ENCODE measurements around the gene KHDC4. TPM values are rescaled to one million over a fixed set of nuclear protein-coding genes. Genes with fewer than 3 reads are reported as not detected.
A peak's percentile ranks its signal among the peaks of the same experiment; 100 is the strongest.

KHDC4 gene
- total and polyA plus RNA-seq, 2 of the 13 experiments (the other 11 are each of a cell fraction or from before 2014, with no cell fraction given): 33.5 to 92.0 TPM

DNA sequence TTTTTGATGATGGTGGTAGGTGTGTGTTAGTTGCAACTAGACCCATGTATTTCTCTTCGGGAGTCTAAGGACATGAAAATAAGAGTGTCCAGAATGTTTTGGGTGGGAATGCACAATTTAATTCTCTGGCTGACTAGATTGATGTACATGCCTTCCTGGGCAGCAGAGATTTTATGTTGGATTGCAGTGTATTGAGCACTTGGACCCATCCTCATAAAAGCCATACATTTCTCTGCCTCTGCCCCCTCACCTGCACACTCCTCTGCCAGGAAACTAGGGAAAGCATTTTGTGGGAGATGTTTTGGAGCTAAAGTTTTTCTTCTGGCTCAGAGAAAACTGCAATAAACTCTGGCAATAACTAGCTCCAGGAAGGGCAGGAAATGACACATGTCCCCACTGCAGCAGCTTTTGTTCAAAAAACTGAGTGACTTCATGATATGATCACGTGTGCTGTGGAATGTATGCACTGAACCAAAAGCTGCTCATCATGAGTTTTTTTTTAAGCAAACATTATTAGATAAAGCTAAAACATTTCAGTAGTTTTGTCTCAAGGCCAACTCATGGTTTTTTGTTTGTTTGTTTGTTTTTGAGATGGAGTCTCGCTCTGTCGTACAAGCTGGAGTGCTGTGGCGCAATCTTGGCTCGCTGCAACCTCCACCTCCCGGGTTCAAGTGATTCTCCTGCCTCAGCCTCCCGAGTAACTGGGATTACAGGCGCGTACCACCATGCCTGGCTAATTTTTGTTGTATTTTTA lies 40.6 kb downstream of the KHDC4 start (continued):
- TF ChIP-seq ZNF430 (CRISPR knock-in tag; IDR thresholded peaks at IDR 0.05): no peak
- TF ChIP-seq CHD2 (IDR thresholded peaks at IDR 0.05; ENCODE audit: low read depth, low read length): no peak
- TF ChIP-seq, protein P1, sequence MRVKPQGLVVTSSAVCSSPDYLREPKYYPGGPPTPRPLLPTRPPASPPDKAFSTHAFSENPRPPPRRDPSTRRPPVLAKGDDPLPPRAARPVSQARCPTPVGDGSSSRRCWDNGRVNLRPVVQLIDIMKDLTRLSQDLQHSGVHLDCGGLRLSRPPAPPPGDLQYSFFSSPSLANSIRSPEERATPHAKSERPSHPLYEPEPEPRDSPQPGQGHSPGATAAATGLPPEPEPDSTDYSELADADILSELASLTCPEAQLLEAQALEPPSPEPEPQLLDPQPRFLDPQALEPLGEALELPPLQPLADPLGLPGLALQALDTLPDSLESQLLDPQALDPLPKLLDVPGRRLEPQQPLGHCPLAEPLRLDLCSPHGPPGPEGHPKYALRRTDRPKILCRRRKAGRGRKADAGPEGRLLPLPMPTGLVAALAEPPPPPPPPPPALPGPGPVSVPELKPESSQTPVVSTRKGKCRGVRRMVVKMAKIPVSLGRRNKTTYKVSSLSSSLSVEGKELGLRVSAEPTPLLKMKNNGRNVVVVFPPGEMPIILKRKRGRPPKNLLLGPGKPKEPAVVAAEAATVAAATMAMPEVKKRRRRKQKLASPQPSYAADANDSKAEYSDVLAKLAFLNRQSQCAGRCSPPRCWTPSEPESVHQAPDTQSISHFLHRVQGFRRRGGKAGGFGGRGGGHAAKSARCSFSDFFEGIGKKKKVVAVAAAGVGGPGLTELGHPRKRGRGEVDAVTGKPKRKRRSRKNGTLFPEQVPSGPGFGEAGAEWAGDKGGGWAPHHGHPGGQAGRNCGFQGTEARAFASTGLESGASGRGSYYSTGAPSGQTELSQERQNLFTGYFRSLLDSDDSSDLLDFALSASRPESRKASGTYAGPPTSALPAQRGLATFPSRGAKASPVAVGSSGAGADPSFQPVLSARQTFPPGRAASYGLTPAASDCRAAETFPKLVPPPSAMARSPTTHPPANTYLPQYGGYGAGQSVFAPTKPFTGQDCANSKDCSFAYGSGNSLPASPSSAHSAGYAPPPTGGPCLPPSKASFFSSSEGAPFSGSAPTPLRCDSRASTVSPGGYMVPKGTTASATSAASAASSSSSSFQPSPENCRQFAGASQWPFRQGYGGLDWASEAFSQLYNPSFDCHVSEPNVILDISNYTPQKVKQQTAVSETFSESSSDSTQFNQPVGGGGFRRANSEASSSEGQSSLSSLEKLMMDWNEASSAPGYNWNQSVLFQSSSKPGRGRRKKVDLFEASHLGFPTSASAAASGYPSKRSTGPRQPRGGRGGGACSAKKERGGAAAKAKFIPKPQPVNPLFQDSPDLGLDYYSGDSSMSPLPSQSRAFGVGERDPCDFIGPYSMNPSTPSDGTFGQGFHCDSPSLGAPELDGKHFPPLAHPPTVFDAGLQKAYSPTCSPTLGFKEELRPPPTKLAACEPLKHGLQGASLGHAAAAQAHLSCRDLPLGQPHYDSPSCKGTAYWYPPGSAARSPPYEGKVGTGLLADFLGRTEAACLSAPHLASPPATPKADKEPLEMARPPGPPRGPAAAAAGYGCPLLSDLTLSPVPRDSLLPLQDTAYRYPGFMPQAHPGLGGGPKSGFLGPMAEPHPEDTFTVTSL (CRISPR knock-in tag; IDR thresholded peaks at IDR 0.05; ENCODE audit: borderline replicate concordance): peak; percentile 71; the same call in 1 of the 2 replicates
- TF ChIP-seq, protein P2, sequence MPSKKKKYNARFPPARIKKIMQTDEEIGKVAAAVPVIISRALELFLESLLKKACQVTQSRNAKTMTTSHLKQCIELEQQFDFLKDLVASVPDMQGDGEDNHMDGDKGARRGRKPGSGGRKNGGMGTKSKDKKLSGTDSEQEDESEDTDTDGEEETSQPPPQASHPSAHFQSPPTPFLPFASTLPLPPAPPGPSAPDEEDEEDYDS (CRISPR knock-in tag; IDR thresholded peaks at IDR 0.05): peak; percentile 25; the same call in 1 of the 2 replicates
- no peak for TF ChIP-seq ZNF513 (CRISPR knock-in tag; conservative IDR thresholded peaks at IDR 0.05)
- TF ChIP-seq ZMYM3 (CRISPR knock-in tag; IDR thresholded peaks at IDR 0.05): peak; percentile 95
- TF ChIP-seq ZNF713 (CRISPR knock-in tag; IDR thresholded peaks at IDR 0.05): no peak
- TF ChIP-seq, protein P3, sequence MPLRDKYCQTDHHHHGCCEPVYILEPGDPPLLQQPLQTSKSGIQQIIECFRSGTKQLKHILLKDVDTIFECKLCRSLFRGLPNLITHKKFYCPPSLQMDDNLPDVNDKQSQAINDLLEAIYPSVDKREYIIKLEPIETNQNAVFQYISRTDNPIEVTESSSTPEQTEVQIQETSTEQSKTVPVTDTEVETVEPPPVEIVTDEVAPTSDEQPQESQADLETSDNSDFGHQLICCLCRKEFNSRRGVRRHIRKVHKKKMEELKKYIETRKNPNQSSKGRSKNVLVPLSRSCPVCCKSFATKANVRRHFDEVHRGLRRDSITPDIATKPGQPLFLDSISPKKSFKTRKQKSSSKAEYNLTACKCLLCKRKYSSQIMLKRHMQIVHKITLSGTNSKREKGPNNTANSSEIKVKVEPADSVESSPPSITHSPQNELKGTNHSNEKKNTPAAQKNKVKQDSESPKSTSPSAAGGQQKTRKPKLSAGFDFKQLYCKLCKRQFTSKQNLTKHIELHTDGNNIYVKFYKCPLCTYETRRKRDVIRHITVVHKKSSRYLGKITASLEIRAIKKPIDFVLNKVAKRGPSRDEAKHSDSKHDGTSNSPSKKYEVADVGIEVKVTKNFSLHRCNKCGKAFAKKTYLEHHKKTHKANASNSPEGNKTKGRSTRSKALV (CRISPR knock-in tag; IDR thresholded peaks at IDR 0.05): 0 out of 2 replicates have a peak, but pooled peaks have one; percentile 21
- peak; percentile 28; the same call in 1 of the 2 replicates for TF ChIP-seq ETV5 (CRISPR knock-in tag; IDR thresholded peaks at IDR 0.05; ENCODE audit: borderline replicate concordance)
- TF ChIP-seq ZNF12 (CRISPR knock-in tag; IDR thresholded peaks at IDR 0.05): no peak
- TF ChIP-seq, protein P4, sequence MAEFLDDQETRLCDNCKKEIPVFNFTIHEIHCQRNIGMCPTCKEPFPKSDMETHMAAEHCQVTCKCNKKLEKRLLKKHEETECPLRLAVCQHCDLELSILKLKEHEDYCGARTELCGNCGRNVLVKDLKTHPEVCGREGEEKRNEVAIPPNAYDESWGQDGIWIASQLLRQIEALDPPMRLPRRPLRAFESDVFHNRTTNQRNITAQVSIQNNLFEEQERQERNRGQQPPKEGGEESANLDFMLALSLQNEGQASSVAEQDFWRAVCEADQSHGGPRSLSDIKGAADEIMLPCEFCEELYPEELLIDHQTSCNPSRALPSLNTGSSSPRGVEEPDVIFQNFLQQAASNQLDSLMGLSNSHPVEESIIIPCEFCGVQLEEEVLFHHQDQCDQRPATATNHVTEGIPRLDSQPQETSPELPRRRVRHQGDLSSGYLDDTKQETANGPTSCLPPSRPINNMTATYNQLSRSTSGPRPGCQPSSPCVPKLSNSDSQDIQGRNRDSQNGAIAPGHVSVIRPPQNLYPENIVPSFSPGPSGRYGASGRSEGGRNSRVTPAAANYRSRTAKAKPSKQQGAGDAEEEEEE (CRISPR knock-in tag; IDR thresholded peaks at IDR 0.05; ENCODE audit: borderline replicate concordance): no peak
- TF ChIP-seq NCOA2 (CRISPR knock-in tag; IDR thresholded peaks at IDR 0.05): peak; percentile 26; the same call in 1 of the 2 replicates
- TF ChIP-seq ZNF225 (CRISPR knock-in tag; IDR thresholded peaks at IDR 0.05): no peak
- TF ChIP-seq, protein P5, sequence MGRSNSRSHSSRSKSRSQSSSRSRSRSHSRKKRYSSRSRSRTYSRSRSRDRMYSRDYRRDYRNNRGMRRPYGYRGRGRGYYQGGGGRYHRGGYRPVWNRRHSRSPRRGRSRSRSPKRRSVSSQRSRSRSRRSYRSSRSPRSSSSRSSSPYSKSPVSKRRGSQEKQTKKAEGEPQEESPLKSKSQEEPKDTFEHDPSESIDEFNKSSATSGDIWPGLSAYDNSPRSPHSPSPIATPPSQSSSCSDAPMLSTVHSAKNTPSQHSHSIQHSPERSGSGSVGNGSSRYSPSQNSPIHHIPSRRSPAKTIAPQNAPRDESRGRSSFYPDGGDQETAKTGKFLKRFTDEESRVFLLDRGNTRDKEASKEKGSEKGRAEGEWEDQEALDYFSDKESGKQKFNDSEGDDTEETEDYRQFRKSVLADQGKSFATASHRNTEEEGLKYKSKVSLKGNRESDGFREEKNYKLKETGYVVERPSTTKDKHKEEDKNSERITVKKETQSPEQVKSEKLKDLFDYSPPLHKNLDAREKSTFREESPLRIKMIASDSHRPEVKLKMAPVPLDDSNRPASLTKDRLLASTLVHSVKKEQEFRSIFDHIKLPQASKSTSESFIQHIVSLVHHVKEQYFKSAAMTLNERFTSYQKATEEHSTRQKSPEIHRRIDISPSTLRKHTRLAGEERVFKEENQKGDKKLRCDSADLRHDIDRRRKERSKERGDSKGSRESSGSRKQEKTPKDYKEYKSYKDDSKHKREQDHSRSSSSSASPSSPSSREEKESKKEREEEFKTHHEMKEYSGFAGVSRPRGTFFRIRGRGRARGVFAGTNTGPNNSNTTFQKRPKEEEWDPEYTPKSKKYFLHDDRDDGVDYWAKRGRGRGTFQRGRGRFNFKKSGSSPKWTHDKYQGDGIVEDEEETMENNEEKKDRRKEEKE (IDR thresholded peaks at IDR 0.05): no peak
